Activated CD4-positive, alpha-beta T cell treated with anti-CD3 and anti-CD28 coated beads, Interleukin-2, amount 10 ng/mL, durations not matched to agents 7 days and 5 days (primary cell): ENCODE measurements around the gene CEP63. TPM values are rescaled to one million over a fixed set of nuclear protein-coding genes. Genes with fewer than 3 reads are reported as not detected.

Experiments
- CTCF ChIA-PET: fragments of 350-600 bp; sonication (Branson Sonifier 250); formaldehyde crosslinking; loops from one replicate; lab custom pipeline; 2021; ENCODE audit warnings: antibody characterized with exemption; lab: Charles Lee
- POLR2A ChIA-PET: fragments of 350-600 bp; sonication (Branson Sonifier 250); formaldehyde crosslinking; loops from one replicate; lab custom pipeline; 2021; ENCODE audit warnings: antibody characterized with exemption; lab: Charles Lee
- DNase-seq: peaks from one replicate; pipeline ENCODE4 v3.0.0-alpha.2; 2020
- H3K27ac Mint-ChIP-seq: one replicate; pipeline ENCODE4 v1.8.0; 2021; ENCODE audit warnings: mild to moderate bottlenecking, moderate library complexity, mixed read lengths
- H3K27me3 Mint-ChIP-seq: one replicate; pipeline ENCODE4 v1.8.0; 2021; ENCODE audit warnings: mixed read lengths
- H3K36me3 Mint-ChIP-seq: one replicate; pipeline ENCODE4 v1.8.0; 2021; ENCODE audit warnings: low read depth, mixed read lengths
- H3K4me1 Mint-ChIP-seq: one replicate; pipeline ENCODE4 v1.8.0; 2021; ENCODE audit warnings: mixed read lengths
- H3K4me3 Mint-ChIP-seq: one replicate; pipeline ENCODE4 v1.8.0; 2021; ENCODE audit warnings: mild to moderate bottlenecking, moderate library complexity, mixed read lengths
- H3K9me3 Mint-ChIP-seq: one replicate; pipeline ENCODE4 v1.8.0; 2021; ENCODE audit warnings: mixed read lengths
- total RNA-seq, 2 experiments: library from RNA; stranded (reverse); gene quantifications; one replicate each; pipeline ENCODE4 v1.2.3, GENCODE V29; 2021

The CEP63 gene
- total RNA-seq, 2 experiments from 2014 or later = 25.4 to 26.6 TPM

DNA sequence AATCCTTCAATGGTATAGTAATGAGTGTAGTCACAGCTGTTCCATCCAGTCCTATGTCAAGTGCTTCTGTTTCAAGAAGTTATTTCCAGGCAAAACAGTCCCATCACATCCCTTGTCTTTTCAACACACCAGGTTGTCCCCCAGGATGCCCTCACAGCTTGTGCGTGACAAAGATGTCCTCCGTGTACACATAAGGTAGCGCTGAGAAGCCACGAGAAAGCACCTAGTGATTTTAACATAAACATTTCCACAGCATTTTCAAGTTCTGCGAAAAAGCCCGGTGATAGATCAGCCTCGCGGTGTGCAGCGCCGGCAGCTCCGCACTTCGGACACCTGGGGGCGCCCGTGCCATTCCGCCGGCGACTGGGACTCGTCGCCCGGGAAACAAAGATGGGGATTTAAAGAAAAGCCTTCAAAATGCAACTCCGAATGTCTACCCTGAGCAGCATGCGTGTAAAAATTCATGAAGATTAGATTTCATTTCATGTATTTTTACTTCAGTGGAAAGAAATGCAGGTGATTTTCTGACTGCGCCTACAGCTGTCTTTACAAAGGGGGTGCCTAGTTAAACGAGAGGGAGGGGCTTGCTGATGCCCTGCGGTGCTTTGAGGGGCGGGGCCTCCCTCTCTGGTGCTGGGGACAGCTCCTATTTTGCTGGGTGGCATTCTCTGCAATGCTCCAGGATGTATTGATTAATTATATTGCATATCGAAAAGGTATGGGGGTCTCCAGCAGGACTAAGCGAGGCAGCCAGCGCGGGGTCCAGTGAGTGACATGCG, 115.0 kb downstream of the CEP63 start:
- ChIA-PET POLR2A (no interaction called here), CTCF (interaction anchor here (0.8 to 2.3 kb wide), 7 partner anchors 9 to 76 kb away, joined by 3 to 11 read pairs (median 3); no protein-coding TSS in a partner anchor)
- Mint-ChIP-seq H3K4me3 (no peak overlapping the region), H3K36me3 (no peaks in the 10 kb centered on the region), H3K9me3 (no peaks in the 10 kb centered on the region), H3K4me1 (peaks cover 10% of the 10 kb centered on the region), H3K27me3 (peaks cover 2% of the 10 kb centered on the region), H3K27ac (no peak overlapping the region)
- peak; percentile 65 for DNase-seq

DNA sequence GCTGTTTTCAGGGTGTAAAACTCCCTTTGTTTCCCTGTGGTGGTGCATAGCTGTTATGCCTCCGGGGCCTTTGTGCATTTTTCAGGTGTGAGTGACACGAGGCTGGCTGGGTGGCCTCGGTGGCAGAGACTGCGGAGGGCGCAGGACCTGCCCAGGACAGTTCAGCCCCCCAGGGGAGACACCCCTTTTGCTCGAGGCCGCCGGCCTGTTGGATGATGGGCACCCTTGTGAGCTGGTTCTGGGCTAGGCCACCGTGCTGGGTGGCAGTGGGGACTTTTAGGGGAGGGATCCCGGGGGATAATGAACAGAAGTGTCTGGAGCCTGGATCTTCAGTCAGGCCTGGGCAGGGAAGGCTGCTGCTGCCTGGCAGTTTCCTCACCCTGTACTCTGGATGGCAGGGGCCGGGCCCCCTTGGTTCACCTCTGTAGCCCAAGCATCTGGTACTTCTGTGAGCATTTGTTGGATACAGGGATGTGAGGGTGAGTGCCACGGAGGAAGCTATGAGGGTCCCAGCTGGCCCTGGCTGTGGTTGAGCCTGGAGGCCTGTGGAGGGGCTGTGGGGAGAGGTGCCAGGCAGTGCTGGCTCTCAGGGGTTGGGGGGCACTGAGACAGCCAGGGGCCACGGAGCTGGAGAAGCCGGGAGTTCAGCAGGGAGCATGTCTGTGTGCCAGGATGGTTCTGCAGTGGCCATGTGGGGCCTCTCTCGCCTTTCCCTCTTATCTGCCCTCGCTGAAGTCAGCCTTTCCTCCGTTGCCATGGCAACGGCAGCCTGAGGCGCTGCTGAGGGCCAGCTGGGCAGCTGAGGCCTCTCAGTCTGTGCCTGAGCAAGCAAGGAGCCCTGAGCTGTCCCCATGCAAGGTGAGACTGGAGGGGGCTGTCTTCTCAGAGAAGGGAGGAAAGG, 115.9 kb downstream of the CEP63 start:
- POLR2A ChIA-PET = interaction anchor here (0.6 kb wide), 1 partner anchor 128 kb away, joined by 4 read pairs; no protein-coding TSS in a partner anchor
- H3K4me3 Mint-ChIP-seq = no peak overlapping the region
- no peaks in the 10 kb centered on the region for H3K36me3 Mint-ChIP-seq
- no peak overlapping the region for H3K27ac Mint-ChIP-seq
- CTCF ChIA-PET = interaction anchor here (0.8 to 2.3 kb wide), 4 partner anchors 10 to 75 kb away, joined by 3 to 11 read pairs (median 4); no protein-coding TSS in a partner anchor
- peaks cover 4% of the 10 kb centered on the region for H3K27me3 Mint-ChIP-seq
- no peaks in the 10 kb centered on the region for H3K9me3 Mint-ChIP-seq
- no peak for DNase-seq
- peaks cover 10% of the 10 kb centered on the region for H3K4me1 Mint-ChIP-seq

DNA sequence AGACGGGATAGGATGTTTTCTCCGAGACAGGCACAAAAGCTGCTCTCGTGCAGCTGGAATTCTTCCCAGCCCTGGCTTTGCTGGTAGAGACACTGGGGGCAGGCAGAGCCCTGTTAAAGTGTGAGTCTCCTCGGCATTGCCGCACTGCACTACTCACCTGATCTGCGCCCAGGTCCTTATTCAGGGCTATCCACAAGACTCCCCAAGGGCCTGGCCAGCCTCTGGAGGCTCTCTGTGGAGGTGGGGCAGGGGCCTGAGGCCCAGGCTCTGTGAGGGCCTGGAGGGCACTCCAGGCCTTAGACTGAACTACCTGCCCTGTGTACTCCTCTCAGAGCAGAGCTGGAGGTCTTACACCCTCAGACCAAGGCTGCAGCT, 116.6 kb downstream of the CEP63 start:
- Mint-ChIP-seq H3K27me3 (peaks cover 4% of the 10 kb centered on the region), H3K9me3 (no peaks in the 10 kb centered on the region), H3K27ac (no peak overlapping the region), H3K4me3 (no peak overlapping the region), H3K4me1 (peaks cover 10% of the 10 kb centered on the region), H3K36me3 (no peaks in the 10 kb centered on the region)
- ChIA-PET POLR2A (interaction anchor here (0.6 kb wide), 1 partner anchor 129 kb away, joined by 4 read pairs; no protein-coding TSS in a partner anchor), CTCF (interaction anchor here (1.2 to 2.3 kb wide), 2 partner anchors 11 to 13 kb away, joined by 3 to 11 read pairs; no protein-coding TSS in a partner anchor)
- no peak for DNase-seq

DNA sequence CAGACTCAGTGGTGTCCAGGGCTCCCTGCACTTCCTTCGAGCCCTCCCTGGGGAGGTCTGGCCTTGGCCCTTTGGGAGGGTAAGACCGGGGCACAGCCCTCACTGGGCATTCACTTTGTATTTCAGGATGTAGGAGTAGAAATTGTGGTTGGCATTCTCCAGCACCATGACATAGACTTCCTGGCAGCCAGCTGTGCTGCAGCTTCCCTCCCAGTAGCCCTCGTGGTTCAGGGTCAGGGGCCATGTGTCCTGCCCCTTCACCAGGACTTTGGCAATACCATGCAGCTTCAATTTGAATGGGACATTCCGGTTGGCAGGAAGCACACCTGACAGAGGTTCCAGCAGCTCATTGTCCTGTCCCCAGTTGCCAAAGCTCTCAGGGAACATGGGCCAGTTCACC, 117.6 kb downstream of the CEP63 start:
- Mint-ChIP-seq H3K4me3 (no peak overlapping the region), H3K36me3 (no peaks in the 10 kb centered on the region), H3K9me3 (no peaks in the 10 kb centered on the region), H3K27me3 (peaks cover 4% of the 10 kb centered on the region), H3K27ac (no peak overlapping the region), H3K4me1 (peaks cover 8% of the 10 kb centered on the region)
- no peak for DNase-seq
- ChIA-PET POLR2A (no interaction called here), CTCF (interaction anchor here (0.6 to 1.5 kb wide), 3 partner anchors 13 to 241 kb away, joined by 3 to 6 read pairs (median 4); no protein-coding TSS in a partner anchor)

DNA sequence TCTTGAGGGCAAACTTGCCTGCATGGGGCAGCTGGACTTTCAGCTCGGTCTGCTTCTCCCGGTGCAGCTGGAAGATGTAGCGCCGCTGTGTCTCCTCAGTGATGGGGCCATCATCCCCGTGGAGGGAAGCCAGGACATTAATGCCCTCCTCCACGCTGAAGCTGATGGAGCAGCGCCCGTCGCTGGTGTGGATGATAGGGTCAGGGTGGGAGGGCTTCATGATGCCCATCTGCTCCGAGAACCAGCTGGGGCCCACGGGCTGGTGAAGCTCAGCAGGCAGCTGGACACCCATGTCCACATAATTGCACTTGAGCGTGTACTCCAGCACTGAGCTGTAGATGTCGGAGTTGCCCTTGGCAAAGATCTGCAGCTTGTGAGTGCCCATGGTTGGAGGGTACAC, 118.1 kb downstream of the CEP63 start:
- no peaks in the 10 kb centered on the region for H3K36me3 Mint-ChIP-seq
- no peak for DNase-seq
- POLR2A ChIA-PET = no interaction called here
- H3K27ac Mint-ChIP-seq = no peak overlapping the region
- peaks cover 4% of the 10 kb centered on the region for H3K27me3 Mint-ChIP-seq
- CTCF ChIA-PET = interaction anchor here (0.6 to 1.5 kb wide), 3 partner anchors 13 to 240 kb away, joined by 3 to 6 read pairs (median 4); no protein-coding TSS in a partner anchor
- H3K4me1 Mint-ChIP-seq = peaks cover 7% of the 10 kb centered on the region
- no peaks in the 10 kb centered on the region for H3K9me3 Mint-ChIP-seq
- H3K4me3 Mint-ChIP-seq = no peak overlapping the region

DNA sequence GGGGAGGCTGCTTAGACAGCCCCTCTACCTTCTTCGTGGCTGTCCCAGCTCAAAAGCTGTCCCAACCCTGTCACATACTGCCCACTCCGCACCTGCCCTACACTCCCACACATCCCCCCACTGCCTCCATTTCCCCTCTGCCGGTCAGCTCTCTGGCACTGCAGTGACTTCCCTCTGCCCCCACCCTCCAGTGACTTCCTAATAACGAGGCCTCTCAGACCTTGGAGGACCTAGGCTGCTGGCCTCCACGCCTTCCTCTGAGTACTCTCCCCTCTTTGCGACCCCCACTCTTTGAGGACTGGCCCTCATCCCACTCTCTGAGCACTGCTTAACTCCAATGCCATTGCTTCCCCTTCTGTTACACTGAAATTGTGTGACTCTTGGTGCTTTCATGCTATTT, 119.7 kb downstream of the CEP63 start:
- Mint-ChIP-seq H3K4me1 (peaks cover 5% of the 10 kb centered on the region), H3K27ac (no peak overlapping the region), H3K27me3 (peaks cover 4% of the 10 kb centered on the region), H3K36me3 (no peaks in the 10 kb centered on the region), H3K9me3 (no peaks in the 10 kb centered on the region), H3K4me3 (no peak overlapping the region)
- ChIA-PET POLR2A (no interaction called here), CTCF (no interaction called here)
- no peak for DNase-seq

DNA sequence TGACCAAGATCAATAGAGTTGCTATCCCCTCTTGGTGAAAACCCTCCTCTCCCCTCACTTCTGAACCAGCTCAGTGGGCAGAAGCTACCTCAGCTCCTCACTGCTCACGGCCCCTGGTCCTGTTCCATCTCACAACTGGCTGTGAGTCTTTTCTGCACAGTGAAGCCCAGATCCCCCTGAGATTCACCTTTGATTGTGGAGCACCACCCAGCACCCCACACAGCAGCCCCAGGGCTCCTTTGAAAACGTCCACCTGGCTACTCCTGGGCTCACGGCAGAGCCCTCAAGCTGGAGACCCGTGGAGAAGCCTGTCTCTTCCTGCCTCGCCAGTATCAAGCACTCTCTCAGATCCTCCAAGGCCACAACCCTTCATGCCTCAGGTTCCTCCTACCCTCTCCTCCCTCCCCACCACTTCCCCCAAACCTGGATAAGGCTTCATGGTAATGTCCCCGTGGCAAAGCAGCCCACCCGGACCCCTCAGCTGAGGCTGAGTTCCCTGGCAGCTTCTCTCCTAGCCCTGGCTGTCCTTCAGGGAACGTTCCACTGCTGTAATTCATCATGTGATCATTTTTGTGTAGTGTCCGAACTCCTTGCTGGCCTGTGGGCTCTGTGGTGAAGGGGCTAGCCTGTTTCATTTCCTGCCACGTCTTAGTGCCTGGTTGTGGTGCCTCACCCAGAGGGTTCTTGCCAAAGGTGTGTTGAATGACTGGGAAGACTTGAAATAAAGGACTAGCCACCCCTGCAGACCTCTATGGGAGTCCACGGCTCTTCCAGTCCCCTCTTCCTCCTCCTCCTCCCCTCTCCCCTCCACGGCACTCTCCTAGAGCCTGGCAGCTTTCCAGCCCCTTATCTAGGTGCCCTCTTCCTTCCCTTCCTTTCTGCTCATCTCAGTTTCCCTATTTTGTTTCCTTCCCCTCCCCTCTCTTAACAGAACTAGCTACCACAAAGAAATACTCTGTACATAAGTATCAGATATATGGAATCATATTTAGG, 120.5 kb downstream of the CEP63 start:
- POLR2A ChIA-PET = no interaction called here
- Mint-ChIP-seq H3K27me3 (peaks cover 4% of the 10 kb centered on the region), H3K36me3 (no peaks in the 10 kb centered on the region), H3K4me1 (no peaks in the 10 kb centered on the region), H3K9me3 (no peaks in the 10 kb centered on the region), H3K27ac (no peak overlapping the region), H3K4me3 (no peak overlapping the region)
- CTCF ChIA-PET = interaction anchor here (0.6 kb wide), 1 partner anchor 1329 kb away, joined by 3 read pairs; no protein-coding TSS in a partner anchor
- DNase-seq = no peak

DNA sequence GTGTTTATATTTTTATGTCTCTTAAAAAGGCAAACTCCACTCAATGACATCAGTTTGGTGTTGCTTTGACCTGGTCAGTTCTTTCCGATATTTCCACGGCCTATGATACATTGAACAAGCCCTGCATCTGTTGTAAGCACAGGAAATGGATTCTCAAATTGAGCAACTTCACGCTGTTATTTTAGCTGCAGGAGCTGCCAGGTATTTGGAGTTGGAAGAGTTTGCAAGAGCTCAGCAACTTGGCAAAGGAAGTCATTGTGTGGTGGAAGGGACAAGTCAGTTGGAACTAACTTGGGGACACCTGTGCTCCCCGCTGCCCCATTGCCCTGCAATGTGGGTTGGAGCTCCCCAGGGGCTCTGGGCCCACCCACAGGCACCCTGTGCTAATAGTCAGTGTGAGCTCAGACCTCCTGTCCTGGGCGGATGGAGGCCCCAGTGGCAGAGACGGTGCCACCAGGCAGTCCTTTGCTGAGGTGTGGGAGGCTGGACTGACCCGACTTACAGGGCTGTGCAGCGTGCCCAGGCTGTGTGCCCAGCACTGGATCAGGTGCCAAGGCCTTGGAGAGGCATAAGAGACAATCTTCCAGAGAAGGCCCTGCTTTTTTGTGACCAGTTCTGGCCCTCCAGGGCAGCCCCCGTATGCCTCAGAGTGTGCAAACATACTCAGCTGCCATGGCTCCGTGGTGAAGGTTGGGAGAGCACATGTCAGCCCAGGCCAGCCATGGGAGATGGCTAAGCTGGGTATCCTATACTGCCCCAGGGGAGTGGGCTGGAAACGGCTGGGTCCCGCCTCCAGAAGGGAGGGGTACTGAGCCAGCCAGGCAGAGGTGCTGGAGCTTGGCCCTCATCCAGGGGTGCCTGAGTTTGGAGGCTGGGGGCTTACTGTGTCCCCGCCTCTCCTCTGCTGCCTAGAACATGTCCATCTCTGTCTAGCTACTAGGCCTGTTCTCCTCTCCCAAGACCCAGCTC, 121.5 kb downstream of the CEP63 start:
- POLR2A ChIA-PET = no interaction called here
- CTCF ChIA-PET = interaction anchor here (0.6 kb wide), 1 partner anchor 1328 kb away, joined by 3 read pairs; no protein-coding TSS in a partner anchor
- Mint-ChIP-seq H3K27ac (no peak overlapping the region), H3K36me3 (no peaks in the 10 kb centered on the region), H3K4me3 (no peak overlapping the region), H3K4me1 (no peaks in the 10 kb centered on the region), H3K9me3 (no peaks in the 10 kb centered on the region), H3K27me3 (peaks cover 4% of the 10 kb centered on the region)
- no peak for DNase-seq

DNA sequence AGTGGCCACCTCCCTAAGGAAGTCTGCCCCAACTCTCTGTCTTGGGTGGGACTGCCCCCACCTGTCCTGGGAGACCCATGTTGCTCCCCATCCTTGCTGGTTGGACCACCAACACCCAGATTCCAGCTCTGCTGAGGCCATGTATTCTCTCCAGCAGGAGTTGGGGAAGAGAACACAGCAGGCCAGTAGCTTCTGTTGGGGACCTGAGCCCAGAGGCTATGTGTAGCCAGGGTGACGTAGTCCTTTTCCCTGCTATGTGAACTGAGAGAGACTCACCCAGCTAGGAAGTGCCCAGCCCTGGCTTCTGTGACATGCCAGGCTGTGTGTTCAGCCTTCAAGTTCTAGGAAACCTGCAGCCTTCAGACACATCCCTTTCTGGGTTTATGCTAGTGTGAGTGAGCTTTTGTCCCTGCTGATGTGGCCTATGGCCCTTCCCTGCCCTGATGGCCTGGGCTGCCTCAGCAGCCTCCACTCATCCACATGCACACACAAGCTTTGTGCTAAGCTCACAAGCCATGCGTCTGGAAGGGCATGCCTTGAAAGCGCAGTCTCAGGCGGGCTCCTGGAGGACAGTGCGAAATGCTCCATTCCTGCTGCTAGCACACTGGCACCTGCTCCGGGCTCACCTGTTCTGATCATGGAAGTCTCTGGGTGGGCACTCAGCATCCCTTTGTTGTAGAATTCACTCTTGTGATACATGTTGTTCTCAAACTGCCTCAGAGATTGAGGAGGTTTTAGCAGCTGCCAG, 122.3 kb downstream of the CEP63 start:
- DNase-seq = no peak
- POLR2A ChIA-PET = no interaction called here
- H3K27me3 Mint-ChIP-seq = peaks cover 4% of the 10 kb centered on the region
- H3K27ac Mint-ChIP-seq = no peak overlapping the region
- CTCF ChIA-PET = no interaction called here
- no peak overlapping the region for H3K4me3 Mint-ChIP-seq
- no peaks in the 10 kb centered on the region for H3K36me3 Mint-ChIP-seq
- no peaks in the 10 kb centered on the region for H3K9me3 Mint-ChIP-seq
- H3K4me1 Mint-ChIP-seq = no peaks in the 10 kb centered on the region

DNA sequence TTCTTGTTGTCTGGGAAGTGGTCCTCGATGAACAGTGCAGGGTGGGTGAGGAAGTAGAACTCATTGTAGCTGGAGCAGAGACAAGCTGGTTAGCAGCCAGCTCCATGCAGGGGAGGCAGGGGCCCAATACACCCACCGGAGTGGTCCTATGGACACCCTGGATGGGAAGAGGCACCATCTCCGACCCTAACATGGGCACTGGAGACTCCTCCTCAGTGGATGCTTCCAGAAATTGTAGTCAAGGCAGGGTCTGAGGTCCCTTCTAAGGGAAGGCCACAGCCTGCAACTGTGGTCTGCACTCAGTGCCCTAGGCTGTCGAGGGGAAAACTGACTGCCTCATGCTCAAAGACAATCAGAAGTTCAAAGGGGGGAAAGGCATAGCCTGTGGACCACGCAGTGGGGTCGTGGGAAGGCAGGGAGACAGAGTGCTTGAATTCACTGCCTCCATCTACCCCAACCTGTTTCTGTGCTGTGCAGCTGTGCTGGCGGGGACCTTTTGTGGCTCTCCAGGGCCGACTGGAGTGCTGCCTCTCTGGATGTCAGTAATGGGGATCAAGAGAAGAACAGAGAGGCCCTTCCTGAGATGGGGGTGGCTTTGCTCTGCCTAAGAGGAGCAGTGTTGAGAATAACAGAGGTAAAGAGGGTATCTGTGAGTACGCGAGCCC, 123.0 kb downstream of the CEP63 start:
- Mint-ChIP-seq H3K4me3 (no peak overlapping the region), H3K36me3 (no peaks in the 10 kb centered on the region), H3K9me3 (no peaks in the 10 kb centered on the region), H3K27ac (no peak overlapping the region), H3K27me3 (peaks cover 4% of the 10 kb centered on the region), H3K4me1 (no peaks in the 10 kb centered on the region)
- DNase-seq = no peak
- CTCF ChIA-PET = no interaction called here
- POLR2A ChIA-PET = no interaction called here
